HL-60 (cell line): ENCODE data around the gene FAXC.

Experiments
- GABPA ChIP-seq: IDR thresholded peaks from 2 replicates; pipeline ENCODE4 v1.6.1; 2012; ENCODE audit warnings: low read depth
- POLR2AphosphoS5 ChIP-seq: IDR thresholded peaks from 2 replicates; pipeline ENCODE4 v1.6.1; 2012; ENCODE audit warnings: low read depth
- TF ChIP-seq, protein P1 (sequence below): IDR thresholded peaks from one replicate; pipeline ENCODE4 v1.5.1; 2011; ENCODE audit warnings: low read length, control low read depth, inconsistent platforms; ENCODE audit not compliant: insufficient read depth

DNA sequence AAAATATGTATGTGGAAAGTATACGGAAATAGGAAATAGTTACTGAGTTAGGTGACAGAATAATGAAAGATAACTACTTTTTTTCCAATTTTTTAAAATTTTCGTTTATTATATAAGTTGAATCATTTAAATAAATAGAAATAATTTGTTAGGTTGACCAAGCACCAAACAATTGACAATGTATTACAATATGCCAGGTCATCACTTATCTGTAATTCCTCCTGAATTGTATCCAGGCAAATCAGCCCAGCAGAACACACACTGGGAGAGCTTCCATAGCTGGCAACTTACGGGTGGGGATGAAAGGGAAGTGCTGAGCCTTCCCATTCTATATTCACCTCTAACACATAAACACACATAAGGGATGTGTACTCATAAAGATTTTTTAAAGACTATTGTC lies 40.7 kb downstream of the FAXC start:
- no peak for TF ChIP-seq POLR2AphosphoS5
- TF ChIP-seq, protein P1, sequence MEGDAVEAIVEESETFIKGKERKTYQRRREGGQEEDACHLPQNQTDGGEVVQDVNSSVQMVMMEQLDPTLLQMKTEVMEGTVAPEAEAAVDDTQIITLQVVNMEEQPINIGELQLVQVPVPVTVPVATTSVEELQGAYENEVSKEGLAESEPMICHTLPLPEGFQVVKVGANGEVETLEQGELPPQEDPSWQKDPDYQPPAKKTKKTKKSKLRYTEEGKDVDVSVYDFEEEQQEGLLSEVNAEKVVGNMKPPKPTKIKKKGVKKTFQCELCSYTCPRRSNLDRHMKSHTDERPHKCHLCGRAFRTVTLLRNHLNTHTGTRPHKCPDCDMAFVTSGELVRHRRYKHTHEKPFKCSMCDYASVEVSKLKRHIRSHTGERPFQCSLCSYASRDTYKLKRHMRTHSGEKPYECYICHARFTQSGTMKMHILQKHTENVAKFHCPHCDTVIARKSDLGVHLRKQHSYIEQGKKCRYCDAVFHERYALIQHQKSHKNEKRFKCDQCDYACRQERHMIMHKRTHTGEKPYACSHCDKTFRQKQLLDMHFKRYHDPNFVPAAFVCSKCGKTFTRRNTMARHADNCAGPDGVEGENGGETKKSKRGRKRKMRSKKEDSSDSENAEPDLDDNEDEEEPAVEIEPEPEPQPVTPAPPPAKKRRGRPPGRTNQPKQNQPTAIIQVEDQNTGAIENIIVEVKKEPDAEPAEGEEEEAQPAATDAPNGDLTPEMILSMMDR: no peak
- no peak for TF ChIP-seq GABPA
